H9 (cell line): ENCODE measurements around the gene POR. TPM values are rescaled to one million over a fixed set of nuclear protein-coding genes. Genes with fewer than 3 reads are reported as not detected.
A peak's percentile ranks its signal among the peaks of the same experiment; 100 is the strongest.

ENCODE experiments used
- DNase-seq: peaks from one replicate; pipeline ENCODE4 v3.0.0-alpha.2; 2017
- H2AFZ ChIP-seq: one replicate; pipeline ENCODE4 v1.6.1; 2013; ENCODE audit warnings: mild to moderate bottlenecking, low read length, control low read depth, moderate library complexity
- H2AK5ac ChIP-seq: 2 replicates; pipeline ENCODE4 v1.6.1; 2013; ENCODE audit warnings: low read length, control low read depth, mixed read lengths; ENCODE audit not compliant: insufficient read length
- H2BK120ac ChIP-seq: one replicate; pipeline ENCODE4 v1.6.1; 2013; ENCODE audit warnings: low read depth, mild to moderate bottlenecking, low read length, control low read depth, inconsistent platforms; ENCODE audit not compliant: poor library complexity, severe bottlenecking
- H2BK12ac ChIP-seq: 2 replicates; pipeline ENCODE4 v1.6.1; 2013; ENCODE audit warnings: low read length, control low read depth, mixed read lengths, low read depth; ENCODE audit not compliant: insufficient read length
- H2BK15ac ChIP-seq: 2 replicates; pipeline ENCODE4 v1.6.1; 2013; ENCODE audit warnings: low read depth, low read length, control low read depth
- H2BK20ac ChIP-seq: one replicate; pipeline ENCODE4 v1.6.1; 2013; ENCODE audit warnings: low read depth, mild to moderate bottlenecking, low read length, control low read depth, inconsistent platforms; ENCODE audit not compliant: poor library complexity, severe bottlenecking
- H2BK5ac ChIP-seq: 2 replicates; pipeline ENCODE4 v1.6.1; 2013; ENCODE audit warnings: low read length, control low read depth, mixed read lengths; ENCODE audit not compliant: insufficient read length
- H3K14ac ChIP-seq: 2 replicates; pipeline ENCODE4 v1.6.1; 2013; ENCODE audit warnings: low read length, control low read depth; ENCODE audit not compliant: insufficient read depth
- H3K18ac ChIP-seq: 2 replicates; pipeline ENCODE4 v1.6.1; 2013; ENCODE audit warnings: low read depth, mild to moderate bottlenecking, mixed read lengths, low read length, control low read depth; ENCODE audit not compliant: insufficient read length
- H3K23ac ChIP-seq: 2 replicates; pipeline ENCODE4 v1.6.1; 2013; ENCODE audit warnings: low read length, control low read depth, mixed read lengths, low read depth; ENCODE audit not compliant: insufficient read length
- H3K23me2 ChIP-seq: 2 replicates; pipeline ENCODE4 v1.6.1; 2013; ENCODE audit warnings: low read depth, mild to moderate bottlenecking, mixed read lengths, low read length, control low read depth; ENCODE audit not compliant: insufficient read length, poor library complexity, severe bottlenecking
- H3K27ac ChIP-seq: 2 replicates; pipeline ENCODE4 v1.5.1; 2013; ENCODE audit warnings: low read length, control low read depth, mixed read lengths, low read depth; ENCODE audit not compliant: insufficient read length
- H3K27me3 ChIP-seq: 2 replicates; pipeline ENCODE4 v1.6.1; 2013; ENCODE audit warnings: low read length, control low read depth, inconsistent platforms; ENCODE audit not compliant: insufficient read depth
- H3K4ac ChIP-seq: 2 replicates; pipeline ENCODE4 v1.6.1; 2013; ENCODE audit warnings: low read depth, mild to moderate bottlenecking, control low read depth, inconsistent platforms, low read length, moderate library complexity
- H3K4me1 ChIP-seq: 2 replicates; pipeline ENCODE4 v1.6.1; 2013; ENCODE audit warnings: low read length, control low read depth, inconsistent platforms; ENCODE audit not compliant: insufficient read depth
- H3K4me2 ChIP-seq: 2 replicates; pipeline ENCODE4 v1.6.1; 2013; ENCODE audit warnings: low read length, control low read depth, mixed read lengths; ENCODE audit not compliant: insufficient read length, insufficient read depth
- H3K56ac ChIP-seq: 2 replicates; pipeline ENCODE4 v1.6.1; 2013; ENCODE audit warnings: low read depth, mild to moderate bottlenecking, mixed read lengths, low read length, control low read depth; ENCODE audit not compliant: insufficient read length
- H3K79me1 ChIP-seq: 2 replicates; pipeline ENCODE4 v1.6.1; 2013; ENCODE audit warnings: low read depth, mild to moderate bottlenecking, moderate library complexity, low read length, control low read depth, inconsistent platforms; ENCODE audit not compliant: insufficient read depth, poor library complexity, severe bottlenecking
- H3K79me2 ChIP-seq: 2 replicates; pipeline ENCODE4 v1.6.1; 2013; ENCODE audit warnings: low read length, control low read depth, inconsistent platforms; ENCODE audit not compliant: insufficient read depth
- H3K9ac ChIP-seq: 2 replicates; pipeline ENCODE4 v1.6.1; 2013; ENCODE audit warnings: low read length, control low read depth, mixed read lengths; ENCODE audit not compliant: insufficient read length; ENCODE audit errors: extremely low read depth
- H3K9me3 ChIP-seq: one replicate; pipeline ENCODE4 v1.6.1; 2013; ENCODE audit warnings: low read depth, low read length, inconsistent platforms; ENCODE audit not compliant: control insufficient read depth
- H3T11ph ChIP-seq: one replicate; pipeline ENCODE4 v1.6.1; 2013; ENCODE audit warnings: mild to moderate bottlenecking, low read length, control low read depth, inconsistent platforms
- H4K20me1 ChIP-seq: one replicate; pipeline ENCODE4 v1.6.1; 2013; ENCODE audit not compliant: control insufficient read depth, insufficient read length, insufficient read depth
- H4K5ac ChIP-seq: 2 replicates; pipeline ENCODE4 v1.6.1; 2013; ENCODE audit warnings: low read depth, mild to moderate bottlenecking, mixed read lengths, low read length, control low read depth; ENCODE audit not compliant: insufficient read length
- H4K8ac ChIP-seq: replicated peaks from 2 replicates; pipeline ENCODE4 v1.6.1; 2013; ENCODE audit warnings: low read length, control low read depth, mixed read lengths, low read depth; ENCODE audit not compliant: insufficient read length
- H4K91ac ChIP-seq: 2 replicates; pipeline ENCODE4 v1.6.1; 2013; ENCODE audit warnings: low read depth, mild to moderate bottlenecking, moderate library complexity, mixed read lengths, low read length, control low read depth; ENCODE audit not compliant: insufficient read length
- H3K27ac Mint-ChIP-seq, 3 experiments: 2 replicates in 2 of 3; 3 replicates in 1 of 3; pipeline ENCODE4 v1.8.0; 2020 to 2021; ENCODE audit warnings: mixed read lengths in 3 of 3, mild to moderate bottlenecking in 1 of 3, moderate library complexity in 1 of 3
- H3K27me3 Mint-ChIP-seq: 2 replicates; pipeline ENCODE4 v1.8.0; 2021; ENCODE audit warnings: low read depth, mild to moderate bottlenecking, moderate library complexity, mixed read lengths
- H3K36me3 Mint-ChIP-seq, 3 experiments: 2 replicates in 2 of 3; 3 replicates in 1 of 3; pipeline ENCODE4 v1.8.0; 2020 to 2021; ENCODE audit warnings: low read depth in 3 of 3, mixed read lengths in 3 of 3; ENCODE audit not compliant: insufficient read depth in 1 of 3
- H3K4me1 Mint-ChIP-seq, 2 experiments: 2 replicates each; pipeline ENCODE4 v1.8.0; 2020; ENCODE audit warnings: mixed read lengths in 2 of 2
- H3K4me3 Mint-ChIP-seq, 2 experiments: 2 replicates in 1 of 2; 3 replicates in 1 of 2; pipeline ENCODE4 v1.8.0; 2020 to 2021; ENCODE audit warnings: mild to moderate bottlenecking in 2 of 2, mixed read lengths in 2 of 2, moderate library complexity in 1 of 2
- H3K9me3 Mint-ChIP-seq, 2 experiments: 2 replicates in 1 of 2; 3 replicates in 1 of 2; pipeline ENCODE4 v1.8.0; 2020; ENCODE audit warnings: mild to moderate bottlenecking in 2 of 2, mixed read lengths in 2 of 2, moderate library complexity in 1 of 2
- WGBS: extraction: QIAGEN DNeasy Blood & Tissue Kit; methylation state at CpG from one replicate; pipeline ENCODE4 v1.1.7; 2013; ENCODE audit warnings: missing lambda C conversion rate, low lambda C conversion rate, mixed read lengths; ENCODE audit not compliant: insufficient read length; ENCODE audit errors: extremely low coverage; 5-methylcytosine and 5-hydroxymethylcytosine counted together
- total RNA-seq: library from RNA; stranded (reverse); gene quantifications from 2 replicates; pipeline ENCODE4 v1.2.1, GENCODE V29; 2021
- TF ChIP-seq, protein P1 (sequence below): fragments of 200-600 bp; sonication (generic); conservative IDR thresholded peaks from 3 replicates; pipeline ENCODE4 v1.8.0; 2021; ENCODE audit warnings: antibody characterized with exemption, mild to moderate bottlenecking

POR gene
- total RNA-seq, 1 experiment from 2014 or later, result 128 TPM

DNA sequence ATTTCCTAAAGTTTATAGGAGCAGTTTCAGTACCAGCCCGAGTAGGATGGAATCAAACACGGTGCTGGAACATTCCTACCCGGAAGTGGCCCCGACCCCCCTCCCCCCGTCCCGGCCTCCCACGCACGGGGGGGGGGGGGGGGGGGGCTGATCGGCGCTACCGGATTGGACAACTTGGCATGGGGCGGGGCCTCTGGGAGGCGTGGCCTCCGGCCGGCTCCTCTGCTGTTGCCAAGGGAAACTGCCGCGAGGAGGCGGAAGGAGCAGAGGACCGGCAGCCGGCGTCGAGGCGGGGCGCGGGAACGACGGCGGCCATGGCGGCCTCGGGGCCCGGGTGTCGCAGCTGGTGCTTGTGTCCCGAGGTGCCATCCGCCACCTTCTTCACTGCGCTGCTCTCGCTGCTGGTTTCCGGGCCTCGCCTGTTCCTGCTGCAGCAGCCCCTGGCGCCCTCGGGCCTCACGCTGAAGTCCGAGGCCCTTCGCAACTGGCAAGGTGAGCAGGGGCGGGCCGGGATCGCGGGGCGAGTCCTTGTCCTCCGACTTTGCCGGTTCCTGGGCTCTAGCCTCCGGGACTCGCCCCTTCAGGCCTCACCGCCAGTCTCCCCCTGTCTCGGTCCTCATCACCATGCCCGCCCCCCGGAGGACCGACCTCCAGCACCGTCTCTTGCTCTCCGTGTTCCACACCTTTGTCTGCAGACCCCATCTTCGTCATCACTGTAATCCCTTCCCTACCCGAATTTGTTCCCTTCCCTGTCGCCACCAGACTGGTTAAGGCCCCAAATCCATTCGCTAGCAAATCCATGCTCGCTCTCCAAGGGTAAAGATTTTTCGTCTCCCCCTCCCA, 36.0 kb upstream of the POR start, which contains the start of gene RHBDD2:
RHBDD2 (plus strand) TSS at position 266 of the 843 bp plus-strand sequence; CDS start at position 315, 49 bp downstream.
- peak; percentile 95 for DNase-seq
- Histone ChIP-seq H3K4ac (no peak within 1 kb of the TSS), H2BK5ac (no peak within 1 kb of the TSS), H3K23me2 (peaks cover 7% of the 10 kb centered on the region), H3K23ac (no peak within 1 kb of the TSS), H4K20me1 (no peaks in the 10 kb centered on the region), H2BK12ac (no peak within 1 kb of the TSS), H3K56ac (no peak within 1 kb of the TSS), H3K18ac (peak within 1 kb of the TSS; percentile 96), H3K27me3 (no peaks in the 10 kb centered on the region), H3T11ph (no peak within 1 kb of the TSS), H3K9ac (peak within 1 kb of the TSS; percentile 93), H2AK5ac (no peak within 1 kb of the TSS), H2BK120ac (no peak within 1 kb of the TSS), H2BK20ac (no peak within 1 kb of the TSS), H3K9me3 (no peaks in the 10 kb centered on the region), H2AFZ (no peak within 1 kb of the TSS), H3K79me2 (peaks cover 6% of the 10 kb centered on the region; the same call in 1 of the 2 replicates), H3K79me1 (no peaks in the 10 kb centered on the region), H2BK15ac (0 out of 2 replicates have a peak within 1 kb of the TSS, but pooled peaks have one; percentile 61), H3K14ac (peak within 1 kb of the TSS; percentile 96), H3K4me2 (peak within 1 kb of the TSS; percentile 100), H4K8ac (no peak within 1 kb of the TSS), H3K27ac (no peak within 1 kb of the TSS), H4K5ac (no peak within 1 kb of the TSS), H4K91ac (no peak within 1 kb of the TSS), H3K4me1 (peaks cover 2% of the 10 kb centered on the region; the same call in 1 of the 2 replicates)
- Mint-ChIP-seq H3K9me3 (no peaks in the 10 kb centered on the region; a peak in 1 of 5 replicates), H3K4me3 (peak within 1 kb of the TSS; percentile 87 to 94), H3K4me1 (peaks cover 36 to 38% of the 10 kb centered on the region in 2 experiments), H3K36me3 (peaks cover 28 to 40% (median 38%) of the 10 kb centered on the region in 3 experiments), H3K27ac (peak within 1 kb of the TSS; percentile 75 to 94 (median 86)), H3K27me3 (peaks cover 12% of the 10 kb centered on the region)
- TF ChIP-seq, protein P1, sequence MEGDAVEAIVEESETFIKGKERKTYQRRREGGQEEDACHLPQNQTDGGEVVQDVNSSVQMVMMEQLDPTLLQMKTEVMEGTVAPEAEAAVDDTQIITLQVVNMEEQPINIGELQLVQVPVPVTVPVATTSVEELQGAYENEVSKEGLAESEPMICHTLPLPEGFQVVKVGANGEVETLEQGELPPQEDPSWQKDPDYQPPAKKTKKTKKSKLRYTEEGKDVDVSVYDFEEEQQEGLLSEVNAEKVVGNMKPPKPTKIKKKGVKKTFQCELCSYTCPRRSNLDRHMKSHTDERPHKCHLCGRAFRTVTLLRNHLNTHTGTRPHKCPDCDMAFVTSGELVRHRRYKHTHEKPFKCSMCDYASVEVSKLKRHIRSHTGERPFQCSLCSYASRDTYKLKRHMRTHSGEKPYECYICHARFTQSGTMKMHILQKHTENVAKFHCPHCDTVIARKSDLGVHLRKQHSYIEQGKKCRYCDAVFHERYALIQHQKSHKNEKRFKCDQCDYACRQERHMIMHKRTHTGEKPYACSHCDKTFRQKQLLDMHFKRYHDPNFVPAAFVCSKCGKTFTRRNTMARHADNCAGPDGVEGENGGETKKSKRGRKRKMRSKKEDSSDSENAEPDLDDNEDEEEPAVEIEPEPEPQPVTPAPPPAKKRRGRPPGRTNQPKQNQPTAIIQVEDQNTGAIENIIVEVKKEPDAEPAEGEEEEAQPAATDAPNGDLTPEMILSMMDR, result peak; percentile 20; the same call in 1 of the 3 replicates
- no CpG with 5 or more reads among the region's 65 CpGs for WGBS
